ENCODE data around the gene FBN3. TPM values are rescaled to one million over a fixed set of nuclear protein-coding genes. Genes with fewer than 3 reads are reported as not detected.

The FBN3 gene
- polyA plus RNA-seq, 1 donor (not counting 4 experiments of a cell fraction or from before 2014, with no cell fraction given): not detected

DNA sequence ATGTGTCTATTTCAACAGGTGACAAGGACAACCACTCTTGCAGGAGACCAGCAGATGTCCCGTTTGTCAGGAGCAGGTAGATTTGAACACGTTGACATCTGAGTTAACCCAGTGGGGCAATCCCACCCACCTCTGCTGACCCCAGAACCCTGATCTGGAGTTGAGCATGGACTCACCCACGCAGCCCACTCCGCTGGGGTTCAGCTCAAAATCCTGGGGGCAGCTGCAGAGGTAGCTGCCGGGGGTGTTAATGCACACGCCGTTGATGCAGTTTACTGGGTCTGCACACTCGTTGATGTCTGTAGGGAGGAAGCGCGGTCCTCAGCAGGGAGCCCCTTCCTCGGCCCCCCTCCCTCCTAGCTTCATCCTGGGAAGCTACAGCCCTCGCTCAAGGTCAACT lies 39.9 kb downstream of the FBN3 start:
- dilution Hi-C loops (cut with MboI; ENCODE audit: extremely low pct_ligation_motif_present, low sequenced_read_pairs): no loop called here

DNA sequence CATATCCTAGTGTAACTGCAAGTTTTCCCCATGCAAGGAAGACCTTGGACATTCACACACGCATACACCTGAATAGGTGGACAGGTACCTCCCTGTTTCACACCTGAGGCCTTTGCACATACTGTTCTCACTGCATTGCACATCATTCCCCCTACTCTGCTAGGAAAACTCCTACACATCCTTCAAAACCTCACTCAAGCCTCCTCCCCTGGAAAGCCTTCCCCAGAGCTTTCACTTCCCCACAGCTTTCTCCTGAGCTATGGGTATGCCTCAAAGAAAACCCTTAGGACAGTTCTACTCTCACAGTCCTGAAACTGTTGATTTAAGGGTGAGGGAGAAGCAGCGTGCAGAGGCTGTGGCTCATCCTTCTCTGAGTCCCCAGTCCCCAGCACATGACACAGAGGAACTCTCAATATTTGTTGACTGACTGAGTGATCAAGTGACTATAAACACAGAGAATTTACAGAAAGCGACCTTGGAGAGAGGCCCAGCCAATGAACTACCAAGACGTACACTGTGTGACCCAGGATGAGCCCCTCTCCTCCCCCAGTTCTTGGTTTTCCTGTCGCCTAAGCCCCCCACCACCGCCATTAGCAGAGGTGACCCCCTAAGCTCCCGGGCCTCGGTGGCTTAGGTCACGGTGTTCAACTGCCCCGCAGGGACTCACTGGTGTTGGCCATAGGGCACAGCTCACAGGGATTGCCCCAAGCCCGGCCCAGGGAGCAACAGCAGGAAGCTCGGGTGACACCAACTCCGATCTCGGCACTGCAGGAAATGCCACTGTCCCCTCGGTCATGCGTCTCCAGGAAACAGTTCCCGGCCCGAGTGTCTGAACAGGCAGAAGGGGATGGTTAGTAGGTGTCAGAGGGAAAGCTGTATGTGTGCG lies 40.6 kb downstream of the FBN3 start:
- TF ChIP-seq, protein P1, sequence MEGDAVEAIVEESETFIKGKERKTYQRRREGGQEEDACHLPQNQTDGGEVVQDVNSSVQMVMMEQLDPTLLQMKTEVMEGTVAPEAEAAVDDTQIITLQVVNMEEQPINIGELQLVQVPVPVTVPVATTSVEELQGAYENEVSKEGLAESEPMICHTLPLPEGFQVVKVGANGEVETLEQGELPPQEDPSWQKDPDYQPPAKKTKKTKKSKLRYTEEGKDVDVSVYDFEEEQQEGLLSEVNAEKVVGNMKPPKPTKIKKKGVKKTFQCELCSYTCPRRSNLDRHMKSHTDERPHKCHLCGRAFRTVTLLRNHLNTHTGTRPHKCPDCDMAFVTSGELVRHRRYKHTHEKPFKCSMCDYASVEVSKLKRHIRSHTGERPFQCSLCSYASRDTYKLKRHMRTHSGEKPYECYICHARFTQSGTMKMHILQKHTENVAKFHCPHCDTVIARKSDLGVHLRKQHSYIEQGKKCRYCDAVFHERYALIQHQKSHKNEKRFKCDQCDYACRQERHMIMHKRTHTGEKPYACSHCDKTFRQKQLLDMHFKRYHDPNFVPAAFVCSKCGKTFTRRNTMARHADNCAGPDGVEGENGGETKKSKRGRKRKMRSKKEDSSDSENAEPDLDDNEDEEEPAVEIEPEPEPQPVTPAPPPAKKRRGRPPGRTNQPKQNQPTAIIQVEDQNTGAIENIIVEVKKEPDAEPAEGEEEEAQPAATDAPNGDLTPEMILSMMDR (optimal IDR thresholded peaks at IDR 0.05 in 1 of 3, IDR thresholded peaks at IDR 0.05 in 1 of 3, conservative IDR thresholded peaks at IDR 0.05 in 1 of 3; ENCODE audit: extremely low read depth in 1 of 3, insufficient read depth in 2 of 3, low read length in 3 of 3): no peak
- TF ChIP-seq EZH2 (IDR thresholded peaks at IDR 0.05; ENCODE audit: low read length): no peak
- Histone ChIP-seq H3K79me2 (ENCODE audit: control insufficient read depth, insufficient read depth, low read length) (no peaks in the 10 kb centered on the region), H3K27me3 (ENCODE audit: control insufficient read depth, extremely low read depth, insufficient read depth, low read length) (no peaks in the 10 kb centered on the region), H3K4me1 (ENCODE audit: control insufficient read depth, extremely low read depth, insufficient read depth, low read length) (no peaks in the 10 kb centered on the region), H3K27ac (ENCODE audit: control insufficient read depth, insufficient read depth, low read length) (no peak overlapping the region), H3K4me3 (ENCODE audit: control insufficient read depth in 2 of 3, extremely low read depth in 1 of 3, insufficient read depth in 2 of 3, low read depth in 1 of 3, low read length in 3 of 3) (no peak overlapping the region), H2AFZ (ENCODE audit: control insufficient read depth, low read length) (no peak overlapping the region), H3K4me2 (ENCODE audit: control insufficient read depth, extremely low read depth, insufficient read depth, low read depth, low read length) (no peak overlapping the region), H3K9me1 (ENCODE audit: control insufficient read depth, extremely low read depth, insufficient read depth, low read length) (no peaks in the 10 kb centered on the region), H3K9ac (ENCODE audit: control insufficient read depth, extremely low read depth, insufficient read depth, low read length) (no peak overlapping the region), H3K36me3 (ENCODE audit: control insufficient read depth in 2 of 2, extremely low read depth in 1 of 2, insufficient read depth in 2 of 2, low read length in 2 of 2) (no peaks in the 10 kb centered on the region), H4K20me1 (ENCODE audit: control insufficient read depth, extremely low read depth, insufficient read depth, low read length) (no peaks in the 10 kb centered on the region), H3K9me3 (ENCODE audit: control insufficient read depth, low read depth, low read length) (no peaks in the 10 kb centered on the region)
- FAIRE-seq (no peak), DNase-seq (ENCODE audit: low read depth, low spot score) (no peak)
- dilution Hi-C loops (cut with MboI; ENCODE audit: extremely low pct_ligation_motif_present, low sequenced_read_pairs): no loop called here

More for the DNA sequence above, 39.9 kb downstream of the FBN3 start:
- Histone ChIP-seq H2AFZ (ENCODE audit: control insufficient read depth, low read length) (no peak overlapping the region), H3K4me1 (ENCODE audit: control insufficient read depth, extremely low read depth, insufficient read depth, low read length) (no peaks in the 10 kb centered on the region), H3K9ac (ENCODE audit: control insufficient read depth, extremely low read depth, insufficient read depth, low read length) (no peak overlapping the region), H3K36me3 (ENCODE audit: control insufficient read depth in 2 of 2, extremely low read depth in 1 of 2, insufficient read depth in 2 of 2, low read length in 2 of 2) (no peaks in the 10 kb centered on the region), H3K9me1 (ENCODE audit: control insufficient read depth, extremely low read depth, insufficient read depth, low read length) (no peaks in the 10 kb centered on the region), H3K27me3 (ENCODE audit: control insufficient read depth, extremely low read depth, insufficient read depth, low read length) (no peaks in the 10 kb centered on the region), H3K27ac (ENCODE audit: control insufficient read depth, insufficient read depth, low read length) (no peak overlapping the region), H3K9me3 (ENCODE audit: control insufficient read depth, low read depth, low read length) (no peaks in the 10 kb centered on the region), H3K79me2 (ENCODE audit: control insufficient read depth, insufficient read depth, low read length) (no peaks in the 10 kb centered on the region), H3K4me2 (ENCODE audit: control insufficient read depth, extremely low read depth, insufficient read depth, low read depth, low read length) (no peak overlapping the region), H3K4me3 (ENCODE audit: control insufficient read depth in 2 of 3, extremely low read depth in 1 of 3, insufficient read depth in 2 of 3, low read depth in 1 of 3, low read length in 3 of 3) (no peak overlapping the region), H4K20me1 (ENCODE audit: control insufficient read depth, extremely low read depth, insufficient read depth, low read length) (no peaks in the 10 kb centered on the region)
- no peak for DNase-seq (ENCODE audit: low read depth, low spot score)
- TF ChIP-seq, protein P1 (optimal IDR thresholded peaks at IDR 0.05 in 1 of 3, IDR thresholded peaks at IDR 0.05 in 1 of 3, conservative IDR thresholded peaks at IDR 0.05 in 1 of 3; ENCODE audit: extremely low read depth in 1 of 3, insufficient read depth in 2 of 3, low read length in 3 of 3): no peak
- TF ChIP-seq EZH2 (IDR thresholded peaks at IDR 0.05; ENCODE audit: low read length): no peak
- no peak for FAIRE-seq

Data from keratinocyte (primary cell).